ENCODE data around the gene ANO7.

ANO7 gene

DNA sequence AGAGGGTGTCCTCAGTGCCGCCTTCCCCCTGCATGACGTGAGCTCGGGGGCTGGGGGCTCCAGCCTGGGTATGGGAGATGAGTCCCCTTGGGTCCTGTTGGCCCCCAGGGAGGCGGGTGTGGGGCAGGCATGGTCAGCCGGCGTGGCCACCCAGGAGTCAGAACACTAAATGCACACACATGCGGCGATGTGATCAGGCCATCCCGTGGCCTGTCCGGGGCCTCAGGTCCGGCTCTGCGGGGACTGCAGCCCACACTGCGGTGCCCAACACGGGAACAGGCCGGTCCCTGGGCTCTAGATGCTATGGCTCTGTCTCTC is 13.8 kb downstream of the ANO7 start:
- DNase-seq, result no peak
- TF ChIP-seq GATA1 (IDR thresholded peaks at IDR 0.05; ENCODE audit: low read depth, low read length) (no peak), POLR2A (IDR thresholded peaks at IDR 0.05; ENCODE audit: low read length) (no peak)

GRCh38 chr2:241202681-241203080 is 14.2 kb downstream of the ANO7 start:
- no peak for TF ChIP-seq GATA1 (IDR thresholded peaks at IDR 0.05; ENCODE audit: low read depth, low read length)
- TF ChIP-seq POLR2A (IDR thresholded peaks at IDR 0.05; ENCODE audit: low read length), result no peak
- DNase-seq, result no peak

DNA sequence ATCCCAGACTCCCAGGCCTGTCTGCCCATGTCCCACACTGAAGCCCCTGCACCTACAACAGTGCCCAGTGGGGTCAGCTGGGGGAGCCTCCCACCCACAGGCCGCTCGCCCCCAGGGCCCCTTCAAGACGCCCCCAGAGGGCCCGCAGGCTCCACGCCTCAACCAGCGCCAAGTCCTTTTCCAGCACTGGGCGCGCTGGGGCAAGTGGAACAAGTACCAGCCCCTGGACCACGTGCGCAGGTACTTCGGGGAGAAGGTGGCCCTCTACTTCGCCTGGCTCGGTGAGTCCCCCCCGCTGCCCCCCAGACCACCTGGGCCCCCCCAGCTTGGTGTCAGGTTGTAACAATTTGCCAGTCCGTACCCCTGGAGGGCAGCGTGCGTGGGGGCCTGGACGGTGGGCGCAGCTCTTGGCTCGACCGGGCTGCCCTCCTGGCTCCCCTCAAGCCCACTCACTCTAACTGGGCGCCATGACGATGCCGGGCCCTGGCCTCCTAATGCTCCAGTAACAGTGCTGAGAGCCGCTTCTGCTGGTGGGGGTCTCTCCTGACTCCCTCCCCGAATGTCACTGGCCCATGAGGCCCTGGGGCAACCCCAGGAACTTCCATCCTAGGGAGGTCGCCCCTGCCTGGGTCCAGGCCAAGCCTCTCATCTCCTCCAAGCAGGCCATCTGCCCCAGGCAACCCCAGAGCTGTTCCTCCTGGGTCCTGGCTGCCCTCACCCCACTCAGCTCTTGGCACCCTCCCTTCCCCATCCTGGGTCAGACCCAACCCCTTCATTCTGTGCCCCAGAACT is 14.9 kb downstream of the ANO7 start:
- DNase-seq, result no peak
- TF ChIP-seq POLR2A (IDR thresholded peaks at IDR 0.05; ENCODE audit: low read length) (no peak), GATA1 (IDR thresholded peaks at IDR 0.05; ENCODE audit: low read depth, low read length) (no peak)

- no peak for TF ChIP-seq POLR2A (IDR thresholded peaks at IDR 0.05; ENCODE audit: low read length)
- no peak for TF ChIP-seq GATA1 (IDR thresholded peaks at IDR 0.05; ENCODE audit: low read depth, low read length)
- DNase-seq, result no peak
These were observed 15.5 kb downstream of the ANO7 start for GRCh38 chr2:241204010-241204384.

- no peak for TF ChIP-seq GATA1 (IDR thresholded peaks at IDR 0.05; ENCODE audit: low read depth, low read length)
- no peak for TF ChIP-seq POLR2A (IDR thresholded peaks at IDR 0.05; ENCODE audit: low read length)
- no peak for DNase-seq
These were observed 16.0 kb downstream of the ANO7 start for GRCh38 chr2:241204490-241204889.

GRCh38 chr2:241205086-241205485 is 16.6 kb downstream of the ANO7 start:
- no peak for TF ChIP-seq GATA1 (IDR thresholded peaks at IDR 0.05; ENCODE audit: low read depth, low read length)
- TF ChIP-seq POLR2A (IDR thresholded peaks at IDR 0.05; ENCODE audit: low read length), result no peak
- DNase-seq, result no peak

- TF ChIP-seq GATA1 (IDR thresholded peaks at IDR 0.05; ENCODE audit: low read depth, low read length), result no peak
- no peak for TF ChIP-seq POLR2A (IDR thresholded peaks at IDR 0.05; ENCODE audit: low read length)
- DNase-seq, result no peak
These were observed 18.7 kb downstream of the ANO7 start for GRCh38 chr2:241207151-241207550.

DNA sequence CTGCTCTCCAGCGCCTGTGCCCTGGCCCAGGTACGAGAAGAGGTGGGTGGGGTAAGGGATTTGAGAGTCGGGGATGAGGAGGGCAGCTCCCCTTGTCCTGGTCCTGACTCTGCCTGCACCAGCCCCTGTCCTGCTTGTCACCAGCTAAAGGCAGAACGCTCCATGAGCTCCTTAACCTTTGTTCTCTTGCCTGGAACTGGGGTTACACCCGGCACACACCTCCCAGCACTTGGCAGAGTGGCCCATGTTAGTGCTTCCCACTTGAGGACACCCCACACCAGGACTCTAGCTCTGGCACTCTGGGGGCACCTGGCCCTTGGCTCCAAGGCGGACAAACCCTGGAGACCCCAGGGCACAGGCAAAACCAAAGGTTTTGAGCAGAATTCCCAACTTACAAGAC is 19.2 kb downstream of the ANO7 start:
- TF ChIP-seq GATA1 (IDR thresholded peaks at IDR 0.05; ENCODE audit: low read depth, low read length) (no peak), POLR2A (IDR thresholded peaks at IDR 0.05; ENCODE audit: low read length) (no peak)
- no peak for DNase-seq

GRCh38 chr2:241208058-241208457 is 19.6 kb downstream of the ANO7 start:
- DNase-seq, result no peak
- TF ChIP-seq POLR2A (IDR thresholded peaks at IDR 0.05; ENCODE audit: low read length) (no peak), GATA1 (IDR thresholded peaks at IDR 0.05; ENCODE audit: low read depth, low read length) (no peak)

GRCh38 chr2:241209271-241209670 is 20.8 kb downstream of the ANO7 start:
- DNase-seq, result no peak
- TF ChIP-seq GATA1 (IDR thresholded peaks at IDR 0.05; ENCODE audit: low read depth, low read length) (no peak), POLR2A (IDR thresholded peaks at IDR 0.05; ENCODE audit: low read length) (no peak)

GRCh38 chr2:241211276-241211675 is 22.8 kb downstream of the ANO7 start:
- no peak for TF ChIP-seq GATA1 (IDR thresholded peaks at IDR 0.05; ENCODE audit: low read depth, low read length)
- TF ChIP-seq POLR2A (IDR thresholded peaks at IDR 0.05; ENCODE audit: low read length), result no peak
- DNase-seq, result no peak

DNA sequence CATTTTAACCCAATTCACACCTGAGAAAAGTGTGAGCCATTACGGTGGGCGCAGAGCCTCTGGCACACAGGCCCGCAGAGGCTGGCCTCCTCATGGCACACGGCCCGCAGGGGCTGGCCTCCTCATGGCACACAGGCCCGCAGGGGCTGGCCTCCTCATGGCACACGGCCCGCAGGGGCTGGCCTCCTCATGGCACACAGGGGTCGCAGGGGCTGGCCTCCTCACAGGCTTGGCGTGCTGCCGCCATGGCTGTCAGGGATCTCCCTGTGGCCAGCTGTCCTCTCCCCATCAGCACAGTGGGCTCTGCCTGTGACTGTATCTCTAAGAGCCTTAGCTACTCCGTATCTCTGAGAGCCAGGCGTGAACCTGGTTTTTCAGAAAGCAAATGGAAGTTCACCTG is 24.6 kb downstream of the ANO7 start:
- no peak for DNase-seq
- no peak for TF ChIP-seq POLR2A (IDR thresholded peaks at IDR 0.05; ENCODE audit: low read length)
- TF ChIP-seq GATA1 (IDR thresholded peaks at IDR 0.05; ENCODE audit: low read depth, low read length), result no peak

- no peak for DNase-seq
- TF ChIP-seq GATA1 (IDR thresholded peaks at IDR 0.05; ENCODE audit: low read depth, low read length) (no peak), POLR2A (IDR thresholded peaks at IDR 0.05; ENCODE audit: low read length) (no peak)
These were observed 25.1 kb downstream of the ANO7 start for GRCh38 chr2:241213567-241213966.

DNA sequence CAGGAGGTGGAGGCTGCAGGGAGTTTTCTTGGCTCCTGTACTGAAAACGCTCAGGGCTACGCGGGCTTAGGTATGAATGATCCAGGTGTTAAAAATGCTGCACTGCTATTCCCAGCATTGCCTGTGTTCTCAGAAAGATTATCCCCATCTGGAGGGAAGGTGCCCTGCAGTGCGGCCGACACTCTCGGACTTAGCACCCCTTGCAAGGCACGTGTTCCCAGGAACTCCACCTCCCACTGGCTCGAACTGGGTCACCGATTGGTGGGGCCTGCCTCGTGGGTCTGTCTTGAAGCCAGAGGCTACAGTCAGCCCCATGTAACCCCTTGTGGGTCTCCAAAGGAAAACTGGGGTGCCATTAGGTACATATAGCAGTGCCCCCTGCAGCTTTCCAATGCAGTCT is 25.7 kb downstream of the ANO7 start:
- no peak for TF ChIP-seq GATA1 (IDR thresholded peaks at IDR 0.05; ENCODE audit: low read depth, low read length)
- no peak for TF ChIP-seq POLR2A (IDR thresholded peaks at IDR 0.05; ENCODE audit: low read length)
- no peak for DNase-seq

GRCh38 chr2:241214766-241215165 is 26.3 kb downstream of the ANO7 start:
- TF ChIP-seq GATA1 (IDR thresholded peaks at IDR 0.05; ENCODE audit: low read depth, low read length) (no peak), POLR2A (IDR thresholded peaks at IDR 0.05; ENCODE audit: low read length) (no peak)
- no peak for DNase-seq

DNA sequence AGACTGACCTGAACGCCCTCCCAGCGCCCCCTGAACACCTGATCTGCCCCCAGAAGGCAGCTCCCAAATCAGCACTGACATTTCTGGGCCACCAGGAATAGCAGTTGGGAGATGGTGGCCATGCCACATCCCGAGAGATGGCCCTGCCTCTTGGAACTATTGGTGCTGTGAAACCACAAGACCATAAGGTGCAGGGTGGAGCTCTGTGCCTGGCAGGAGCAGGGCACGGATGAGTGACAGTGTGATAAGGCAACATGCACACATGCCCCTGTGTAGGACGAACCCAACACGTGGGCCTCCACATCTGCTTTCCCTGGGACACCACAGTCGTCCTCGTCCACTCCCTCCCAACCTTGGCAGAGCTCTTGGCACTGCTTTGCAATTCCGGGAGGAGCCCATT is 26.9 kb downstream of the ANO7 start:
- TF ChIP-seq GATA1 (IDR thresholded peaks at IDR 0.05; ENCODE audit: low read depth, low read length) (no peak), POLR2A (IDR thresholded peaks at IDR 0.05; ENCODE audit: low read length) (no peak)
- DNase-seq, result no peak
